Body of pancreas (tissue), 4 donors: ENCODE measurements around the gene SEC14L1.
A peak's percentile ranks its signal among the peaks of the same experiment; 100 is the strongest.

Experiments
- CTCF ChIP-seq, 7 experiments: fragments of 450-650 bp in 4 of 7; fragments of 200-600 bp in 3 of 7; sonication (generic) in 3 of 7; IDR thresholded peaks; one replicate each; pipeline ENCODE4 v1.5.1; 2016 to 2019; ENCODE audit warnings: antibody characterized with exemption in 7 of 7
- POLR2A ChIP-seq, 3 donors: fragments of 450-650 bp; IDR thresholded peaks; one replicate each; pipeline ENCODE4 v1.6.1; 2016; ENCODE audit warnings: antibody characterized with exemption in 3 of 3, mild to moderate bottlenecking in 2 of 3

DNA sequence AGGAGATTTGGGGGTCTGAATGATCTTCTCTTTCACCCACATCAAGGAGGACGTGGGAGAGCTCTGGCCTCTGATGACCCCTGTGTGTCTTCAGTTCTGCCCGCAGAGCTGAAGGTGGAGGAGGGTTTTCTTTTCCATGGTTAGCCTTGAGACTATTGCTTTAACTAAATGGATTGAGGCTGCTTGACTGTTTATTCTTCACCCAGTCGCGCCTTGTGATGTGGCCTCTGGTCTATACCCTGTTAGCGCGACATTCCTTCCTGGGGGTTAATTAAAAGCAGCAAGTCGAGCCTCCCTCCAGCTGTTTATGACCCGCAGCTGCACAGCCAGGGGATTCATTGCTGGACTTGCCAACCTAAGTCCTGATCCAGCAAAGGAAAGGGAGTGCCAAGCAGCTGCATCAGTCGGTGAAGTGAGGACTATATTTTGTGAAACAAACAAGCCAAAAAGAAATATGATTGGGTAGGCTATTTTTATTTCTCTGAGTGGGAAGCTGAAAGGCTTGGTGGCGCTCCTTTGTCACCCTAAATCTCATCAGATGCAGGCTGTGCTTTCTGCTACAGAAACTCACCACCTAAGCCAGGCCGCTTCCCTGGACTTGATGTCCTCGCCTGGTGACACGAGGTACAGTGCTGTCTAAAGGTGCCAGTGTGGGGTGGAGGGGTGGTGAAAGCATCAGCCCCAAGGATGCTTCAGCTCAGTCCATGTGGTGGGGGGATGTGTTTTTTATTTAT lies 11.0 kb upstream of the SEC14L1 start:
- peak in 1 of 3 donors; percentile 3 for TF ChIP-seq POLR2A (IDR thresholded peaks at IDR 0.05)
- TF ChIP-seq CTCF (IDR thresholded peaks at IDR 0.05) = no peak
